ENCODE measurements around the gene UNC5C. TPM values are rescaled to one million over a fixed set of nuclear protein-coding genes. Genes with fewer than 3 reads are reported as not detected.

UNC5C gene
- total RNA-seq, 3 donors from 2014 or later, result 6.2 to 20.9 (median 6.2) TPM

DNA sequence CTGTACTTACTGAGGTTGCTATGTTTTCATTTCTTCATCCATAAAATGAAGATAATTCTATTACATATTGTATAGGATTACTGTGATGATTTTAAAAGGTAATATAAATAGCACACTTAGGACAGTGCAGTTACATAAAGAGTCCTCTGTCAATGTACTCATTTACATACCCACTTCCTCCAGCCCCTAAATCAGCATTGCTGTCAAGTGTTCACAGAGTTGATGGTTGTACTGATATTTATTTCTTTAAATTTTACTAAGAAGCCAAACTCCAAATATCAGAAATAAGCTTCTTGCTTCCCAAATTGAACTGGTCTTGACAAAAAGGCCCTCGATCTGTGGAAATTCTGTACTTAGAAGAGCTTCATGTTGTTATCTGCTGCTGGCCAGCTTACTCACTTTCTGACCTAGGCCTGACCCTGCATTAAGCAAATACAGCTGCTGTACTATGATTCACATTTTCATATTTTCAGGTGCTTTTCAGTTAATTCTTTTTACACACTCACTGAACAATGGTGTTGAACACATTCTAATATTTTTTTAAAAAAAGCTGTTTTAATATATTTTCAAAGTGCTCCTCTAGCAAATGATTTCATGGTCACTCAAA, 259.6 kb downstream of the UNC5C start:
- no peaks in the 10 kb centered on the region for H3K36me3 ChIP-seq
- no peak for DNase-seq (ENCODE audit: low spot score in 2 of 2)
- H3K27me3 ChIP-seq, result no peaks in the 10 kb centered on the region
- H3K27ac ChIP-seq, result no peak overlapping the region
- no peak overlapping the region for H3K4me3 ChIP-seq
- no peaks in the 10 kb centered on the region for H3K4me1 ChIP-seq
- intact Hi-C loops (cut with DNase I; ENCODE audit: low total_unique reads), result no loop called here
- no peaks in the 10 kb centered on the region for H3K9me3 ChIP-seq
- no peak for TF ChIP-seq POLR2A (IDR thresholded peaks at IDR 0.05)
- TF ChIP-seq, protein P1, sequence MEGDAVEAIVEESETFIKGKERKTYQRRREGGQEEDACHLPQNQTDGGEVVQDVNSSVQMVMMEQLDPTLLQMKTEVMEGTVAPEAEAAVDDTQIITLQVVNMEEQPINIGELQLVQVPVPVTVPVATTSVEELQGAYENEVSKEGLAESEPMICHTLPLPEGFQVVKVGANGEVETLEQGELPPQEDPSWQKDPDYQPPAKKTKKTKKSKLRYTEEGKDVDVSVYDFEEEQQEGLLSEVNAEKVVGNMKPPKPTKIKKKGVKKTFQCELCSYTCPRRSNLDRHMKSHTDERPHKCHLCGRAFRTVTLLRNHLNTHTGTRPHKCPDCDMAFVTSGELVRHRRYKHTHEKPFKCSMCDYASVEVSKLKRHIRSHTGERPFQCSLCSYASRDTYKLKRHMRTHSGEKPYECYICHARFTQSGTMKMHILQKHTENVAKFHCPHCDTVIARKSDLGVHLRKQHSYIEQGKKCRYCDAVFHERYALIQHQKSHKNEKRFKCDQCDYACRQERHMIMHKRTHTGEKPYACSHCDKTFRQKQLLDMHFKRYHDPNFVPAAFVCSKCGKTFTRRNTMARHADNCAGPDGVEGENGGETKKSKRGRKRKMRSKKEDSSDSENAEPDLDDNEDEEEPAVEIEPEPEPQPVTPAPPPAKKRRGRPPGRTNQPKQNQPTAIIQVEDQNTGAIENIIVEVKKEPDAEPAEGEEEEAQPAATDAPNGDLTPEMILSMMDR (IDR thresholded peaks at IDR 0.05), result no peak
- TF ChIP-seq POLR2AphosphoS5 (IDR thresholded peaks at IDR 0.05), result no peak

DNA sequence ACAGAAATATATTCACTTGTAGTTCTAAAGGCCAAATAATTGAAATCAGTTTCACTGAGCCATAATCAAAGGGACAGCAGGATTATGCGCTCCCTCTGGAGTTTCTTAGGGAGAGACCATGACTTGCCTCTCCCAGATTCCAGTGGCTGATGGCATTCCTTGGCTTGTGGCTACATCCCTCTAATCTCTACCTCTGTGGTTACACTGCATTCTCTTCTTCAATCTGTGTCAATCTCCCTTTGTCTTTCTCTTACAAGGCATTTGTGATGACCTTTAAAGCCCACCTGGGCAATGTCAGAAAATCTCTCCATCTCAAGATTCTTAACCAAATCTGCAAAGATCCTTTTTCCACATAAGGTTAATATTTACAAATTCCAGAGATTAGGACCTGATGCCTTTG, 260.2 kb downstream of the UNC5C start:
- no peaks in the 10 kb centered on the region for H3K36me3 ChIP-seq
- no peak for TF ChIP-seq POLR2A (IDR thresholded peaks at IDR 0.05)
- TF ChIP-seq POLR2AphosphoS5 (IDR thresholded peaks at IDR 0.05), result no peak
- TF ChIP-seq, protein P1 (IDR thresholded peaks at IDR 0.05), result no peak
- H3K4me3 ChIP-seq, result no peak overlapping the region
- no peak for DNase-seq (ENCODE audit: low spot score in 2 of 2)
- H3K27me3 ChIP-seq, result no peaks in the 10 kb centered on the region
- H3K27ac ChIP-seq, result no peak overlapping the region
- no peaks in the 10 kb centered on the region for H3K4me1 ChIP-seq
- no peaks in the 10 kb centered on the region for H3K9me3 ChIP-seq
- intact Hi-C loops (cut with DNase I; ENCODE audit: low total_unique reads), result no loop called here

DNA sequence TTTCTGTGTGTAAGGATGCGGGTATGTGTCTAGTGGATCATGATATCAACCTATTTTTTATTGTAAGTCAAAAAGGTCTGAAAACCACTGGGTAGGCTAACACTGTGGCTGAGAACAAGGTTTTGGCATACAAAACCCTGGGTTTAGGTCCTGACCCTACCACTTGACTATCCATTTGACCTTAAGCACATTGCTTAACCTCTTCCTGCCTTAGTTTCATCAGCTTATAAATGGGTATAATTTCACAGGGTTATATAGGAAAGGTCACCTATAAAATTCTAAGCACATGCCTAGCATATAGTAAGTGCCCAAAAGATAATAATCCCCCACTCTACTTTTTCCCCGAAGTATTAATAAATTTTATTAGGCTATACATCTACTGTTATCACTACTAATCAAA, 263.0 kb downstream of the UNC5C start:
- Histone ChIP-seq H3K36me3 (no peaks in the 10 kb centered on the region), H3K27ac (no peak overlapping the region), H3K4me3 (no peak overlapping the region), H3K27me3 (no peaks in the 10 kb centered on the region), H3K4me1 (no peaks in the 10 kb centered on the region), H3K9me3 (no peaks in the 10 kb centered on the region)
- no peak for DNase-seq (ENCODE audit: low spot score in 2 of 2)
- TF ChIP-seq POLR2AphosphoS5 (IDR thresholded peaks at IDR 0.05) (no peak), POLR2A (IDR thresholded peaks at IDR 0.05) (no peak)
- TF ChIP-seq, protein P1 (IDR thresholded peaks at IDR 0.05), result no peak
- intact Hi-C loops (cut with DNase I; ENCODE audit: low total_unique reads), result no loop called here

DNA sequence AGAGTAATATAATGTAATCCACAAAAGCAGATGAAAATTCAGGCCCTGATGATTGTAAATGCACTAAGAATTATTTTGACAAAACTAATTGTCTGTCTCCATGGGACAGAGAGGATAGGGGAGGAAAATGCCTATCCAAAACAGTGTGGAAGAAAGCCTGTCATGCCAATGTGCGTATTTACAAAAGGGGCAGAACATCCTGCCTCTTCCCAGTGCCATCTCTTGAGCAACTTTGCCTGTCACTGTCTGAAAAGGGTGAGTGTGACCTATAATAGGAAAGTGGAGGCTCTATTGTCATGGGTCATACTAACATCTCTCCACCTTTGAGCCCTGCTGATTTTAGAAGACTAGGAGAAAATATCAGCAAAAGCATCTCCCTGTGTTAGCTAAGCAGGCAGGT, 264.1 kb downstream of the UNC5C start:
- H3K27me3 ChIP-seq, result no peaks in the 10 kb centered on the region
- TF ChIP-seq POLR2AphosphoS5 (IDR thresholded peaks at IDR 0.05) (no peak), POLR2A (IDR thresholded peaks at IDR 0.05) (no peak)
- TF ChIP-seq, protein P1 (IDR thresholded peaks at IDR 0.05), result no peak
- H3K9me3 ChIP-seq, result no peaks in the 10 kb centered on the region
- H3K36me3 ChIP-seq, result no peaks in the 10 kb centered on the region
- no peak overlapping the region for H3K27ac ChIP-seq
- intact Hi-C loops (cut with DNase I; ENCODE audit: low total_unique reads), result no loop called here
- H3K4me1 ChIP-seq, result no peaks in the 10 kb centered on the region
- DNase-seq (ENCODE audit: low spot score in 2 of 2), result no peak
- no peak overlapping the region for H3K4me3 ChIP-seq

DNA sequence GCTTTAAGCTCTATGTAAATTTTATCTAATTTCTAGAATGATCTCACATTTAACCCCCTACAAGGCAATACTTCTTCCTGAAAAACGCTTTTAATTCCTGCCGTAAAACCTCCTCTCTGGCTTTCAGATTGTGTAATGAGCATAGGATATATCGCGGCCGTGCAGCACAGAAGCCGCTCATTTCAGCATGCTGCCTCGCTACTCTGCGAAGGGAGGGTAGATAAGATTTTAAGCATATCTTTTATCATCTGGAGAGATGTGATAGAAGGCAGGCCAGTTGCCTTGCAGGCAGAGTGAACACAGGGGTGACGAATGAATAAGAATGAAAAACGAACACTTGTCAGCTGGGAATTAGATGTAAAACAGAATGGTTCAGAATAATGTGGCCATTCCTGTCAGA, 265.5 kb downstream of the UNC5C start:
- H3K9me3 ChIP-seq, result no peaks in the 10 kb centered on the region
- H3K27ac ChIP-seq, result no peak overlapping the region
- H3K27me3 ChIP-seq, result no peaks in the 10 kb centered on the region
- no peaks in the 10 kb centered on the region for H3K4me1 ChIP-seq
- intact Hi-C loops (cut with DNase I; ENCODE audit: low total_unique reads), result no loop called here
- H3K4me3 ChIP-seq, result no peak overlapping the region
- TF ChIP-seq POLR2AphosphoS5 (IDR thresholded peaks at IDR 0.05) (no peak), POLR2A (IDR thresholded peaks at IDR 0.05) (no peak)
- TF ChIP-seq, protein P1 (IDR thresholded peaks at IDR 0.05), result no peak
- no peaks in the 10 kb centered on the region for H3K36me3 ChIP-seq
- DNase-seq (ENCODE audit: low spot score in 2 of 2), result no peak

Data from breast epithelium (tissue), 4 donors.